K562 (cell line): Measurements from ENCODE around the gene C5orf47. TPM values are rescaled to one million over a fixed set of nuclear protein-coding genes. Genes with fewer than 3 reads are reported as not detected.
A peak's percentile ranks its signal among the peaks of the same experiment; 100 is the strongest.

Experiments used
- ATAC-seq: fragments of 200-7000 bp; cut with Tn5 transposase; 3 replicates; pipeline ENCODE4 v1.9.1; 2020; ENCODE audit warnings: moderate library complexity
- BruUV-seq: library from RNA; stranded (reverse); fragments of 400-500 nt; replicated peaks from 2 replicates; lab custom pipeline; 2021; lab: Mats Ljungman, UMichigan
- CTCF ChIA-PET: fragments of 300-600 bp; formaldehyde crosslinking; extraction: SDS; loops from one replicate; lab custom pipeline; 2021; ENCODE audit warnings: low intra/inter-chr PET ratio; lab: Yijun Ruan, JAX
- POLR2A ChIA-PET: fragments of 300-600, 350-650 bp; sonication (Branson Sonifier 250); formaldehyde crosslinking; extraction: SDS; loops from one replicate; lab custom pipeline; 2021; ENCODE audit warnings: antibody characterized with exemption, inconsistent platforms; lab: Yijun Ruan, JAX
- DNase-seq, 4 experiments: peaks; one replicate each; pipeline versions ENCODE4 v3.0.0 to v3.0.0-alpha.2; 2011 to 2018; ENCODE audit warnings: low spot score in 3 of 4, mixed read lengths in 3 of 4; ENCODE audit errors: extremely low read depth in 1 of 4
- FAIRE-seq: peaks from 2 replicates; lab custom pipeline; 2011; peaks lifted over from hg19 to GRCh38; lab: Jason Lieb, UNC
- H2AFZ ChIP-seq: 2 replicates; pipeline ENCODE4 v1.6.0; 2011; ENCODE audit warnings: low read depth, low read length, control low read depth, inconsistent platforms
- H3K27ac ChIP-seq: fragments of 200-600 bp; 3 replicates; pipeline ENCODE4 v1.8.0; 2011; ENCODE audit warnings: low read depth, mild to moderate bottlenecking, control low read depth, inconsistent platforms, low read length, moderate library complexity, mixed read lengths; ENCODE audit errors: extremely low read depth
- H3K27me3 ChIP-seq, 2 experiments: fragments of 300-600 bp in 1 of 2; 2 replicates in 1 of 2; 3 replicates in 1 of 2; pipeline versions ENCODE4 v1.6.0 to v1.8.0; 2011; ENCODE audit warnings: inconsistent platforms in 2 of 2, low read length in 2 of 2, mild to moderate bottlenecking in 1 of 2, mixed read lengths in 1 of 2, moderate library complexity in 1 of 2; ENCODE audit not compliant: control insufficient read depth in 2 of 2, insufficient read depth in 2 of 2
- H3K36me3 ChIP-seq: fragments of 300-600 bp; 3 replicates; pipeline ENCODE4 v1.8.0; 2011; ENCODE audit warnings: mild to moderate bottlenecking, low read length, inconsistent platforms; ENCODE audit not compliant: control insufficient read depth, insufficient read depth
- H3K4me1 ChIP-seq, 2 experiments: fragments of 200-600 bp in 1 of 2; replicated peaks in 1 of 2; 2 replicates in 1 of 2; 3 replicates in 1 of 2; pipeline versions ENCODE4 v1.5.1 to v1.8.0; 2011; ENCODE audit warnings: inconsistent platforms in 2 of 2, low read length in 2 of 2, mild to moderate bottlenecking in 1 of 2, mixed read lengths in 1 of 2, moderate library complexity in 1 of 2; ENCODE audit not compliant: control insufficient read depth in 2 of 2, insufficient read depth in 2 of 2
- H3K4me2 ChIP-seq: 2 replicates; pipeline ENCODE4 v1.6.1; 2011; ENCODE audit warnings: low read length, control low read depth, inconsistent platforms, mixed read lengths; ENCODE audit not compliant: insufficient read depth
- H3K4me3 ChIP-seq: fragments of 200-600 bp; sonication (generic), shearing (Covaris generic); 2 replicates; pipeline ENCODE4 v1.5.1; 2016; ENCODE audit warnings: control low read depth, inconsistent platforms
- H3K79me2 ChIP-seq: fragments of 200-600 bp; 3 replicates; pipeline ENCODE4 v1.8.0; 2011; ENCODE audit warnings: low read length, inconsistent platforms; ENCODE audit not compliant: control insufficient read depth, insufficient read depth
- H3K9ac ChIP-seq, 2 experiments: 2 replicates each; pipeline versions ENCODE4 v1.6.0 to v1.6.1; 2011; ENCODE audit warnings: low read depth in 2 of 2, low read length in 2 of 2, control low read depth in 1 of 2, inconsistent platforms in 1 of 2, mild to moderate bottlenecking in 1 of 2, mixed read lengths in 1 of 2; ENCODE audit not compliant: insufficient read depth in 1 of 2
- H3K9me1 ChIP-seq: one replicate; pipeline ENCODE4 v1.6.0; 2011; ENCODE audit warnings: inconsistent platforms, mild to moderate bottlenecking, low read length, moderate library complexity; ENCODE audit not compliant: control insufficient read depth, insufficient read depth
- H3K9me3 ChIP-seq: replicated peaks from 2 replicates; pipeline ENCODE4 v1.5.1; 2011; ENCODE audit warnings: low read depth, low read length, inconsistent platforms; ENCODE audit not compliant: control insufficient read depth, insufficient read depth
- H4K20me1 ChIP-seq: replicated peaks from 2 replicates; pipeline ENCODE4 v1.6.1; 2011; ENCODE audit warnings: low read length, inconsistent platforms, mixed read lengths; ENCODE audit not compliant: control insufficient read depth, insufficient read depth
- ELF1 ChIP-seq: fragments of 200-800 bp; sonication (Bioruptor generic); IDR thresholded peaks from 2 replicates; pipeline ENCODE4 v1.6.1; 2016; ENCODE audit warnings: missing genetic modification characterization, missing compliant biosample characterization
- FOXA1 ChIP-seq: fragments of 450-650 bp; IDR thresholded peaks from 2 replicates; pipeline ENCODE4 v1.6.1; 2016; ENCODE audit warnings: mild to moderate bottlenecking, borderline replicate concordance
- MCM2 ChIP-seq: fragments of 450-650 bp; IDR thresholded peaks from 2 replicates; pipeline ENCODE4 v1.6.1; 2017; ENCODE audit warnings: low read depth, mild to moderate bottlenecking
- RBM17 ChIP-seq: fragments of 200-400 bp; formaldehyde crosslinking; IDR thresholded peaks from 2 replicates; pipeline ENCODE4 v1.6.1; 2017; ENCODE audit warnings: low read depth, mild to moderate bottlenecking, low read length, borderline replicate concordance
- TEAD4 ChIP-seq, 2 experiments: sonication (generic) in 1 of 2; formaldehyde crosslinking in 1 of 2; IDR thresholded peaks; 2 replicates each; pipeline versions ENCODE4 v1.6.1 to v1.8.0; 2012 to 2022; ENCODE audit warnings: borderline replicate concordance in 1 of 2, inconsistent platforms in 1 of 2, low read length in 1 of 2, mild to moderate bottlenecking in 1 of 2, missing genetic modification reagents in 1 of 2
- USF2 ChIP-seq: sonication (generic); formaldehyde crosslinking; IDR thresholded peaks from 2 replicates; pipeline ENCODE4 v1.5.0; 2020; ENCODE audit warnings: missing genetic modification reagents
- ZC3H4 ChIP-seq: sonication (generic); formaldehyde crosslinking; IDR thresholded peaks from 2 replicates; pipeline ENCODE4 v1.9.0; 2021; ENCODE audit warnings: missing genetic modification reagents, borderline replicate concordance
- ZNF589 ChIP-seq: fragments of 200-800 bp; sonication (Bioruptor generic); IDR thresholded peaks from 2 replicates; pipeline ENCODE4 v1.6.1; 2016; ENCODE audit warnings: low read depth, missing genetic modification characterization, missing compliant biosample characterization
- ZNF699 ChIP-seq: fragments of 250-450 bp; sonication (Bioruptor Pico); IDR thresholded peaks from 2 replicates; pipeline ENCODE4 v1.8.0; 2021; ENCODE audit warnings: mild to moderate bottlenecking, moderate library complexity; ENCODE audit not compliant: insufficient replicate concordance
- WGBS: fragments of 100-300 bp; shearing (Covaris generic); methylation state at CpG from one replicate; pipeline ENCODE4 v1.1.6; 2016; ENCODE audit warnings: low coverage, mixed read lengths; ENCODE audit not compliant: insufficient coverage; ENCODE audit errors: missing lambda C conversion rate; 5-methylcytosine and 5-hydroxymethylcytosine counted together
- in situ Hi-C: fragments of 300-500 bp; cut with MboI; formaldehyde crosslinking; loops from 4 replicates; pipeline ENCODE4 v1.15.0; 2018; ENCODE audit warnings: inconsistent platforms, mixed read lengths
- intact Hi-C: fragments of 100-400 bp; cut with micrococcal nuclease; formaldehyde crosslinking; loops from 2 replicates; pipeline ENCODE4 v1.14.2; 2022
- polyA plus RNA-seq, 8 experiments: library from polyadenylated mRNA; depleted of rRNA in 4 of 8; stranded (reverse) in 5 of 8; unstranded in 3 of 8; fragments of >200 nt; fragmentation: Nextera tagmentation in 2 of 8; fragmentation: Illumina TruSeq in 1 of 8; extraction: Ambion mirVana in 2 of 8; extraction: Trizol in 1 of 8; gene quantifications; 2 replicates each; pipeline versions ENCODE4 v1.2.1 to v1.2.3, GENCODE V29; 2011 to 2014; ENCODE audit warnings: inconsistent platforms in 1 of 8, missing spikeins in 1 of 8
- total RNA-seq, 7 experiments: library from RNA; depleted of rRNA in 6 of 7; stranded (reverse); fragments of >200 nt in 6 of 7; fragmentation: Illumina TruSeq in 2 of 7; extraction: Trizol in 2 of 7; gene quantifications; 2 replicates each; pipeline versions ENCODE4 v1.2.1 to v1.2.3, GENCODE V29; 2011 to 2021; ENCODE audit warnings: low replicate concordance in 1 of 7
- TF ChIP-seq, protein P1 (sequence below): fragments of 250-450 bp; sonication (Bioruptor Pico); IDR thresholded peaks from 2 replicates; pipeline ENCODE4 v1.5.0; 2021

The C5orf47 gene
- total and polyA plus RNA-seq, 9 of the 15 experiments (the other 6 are each of a cell fraction or from before 2014, with no cell fraction given): 0.08 TPM; not detected in 8

DNA sequence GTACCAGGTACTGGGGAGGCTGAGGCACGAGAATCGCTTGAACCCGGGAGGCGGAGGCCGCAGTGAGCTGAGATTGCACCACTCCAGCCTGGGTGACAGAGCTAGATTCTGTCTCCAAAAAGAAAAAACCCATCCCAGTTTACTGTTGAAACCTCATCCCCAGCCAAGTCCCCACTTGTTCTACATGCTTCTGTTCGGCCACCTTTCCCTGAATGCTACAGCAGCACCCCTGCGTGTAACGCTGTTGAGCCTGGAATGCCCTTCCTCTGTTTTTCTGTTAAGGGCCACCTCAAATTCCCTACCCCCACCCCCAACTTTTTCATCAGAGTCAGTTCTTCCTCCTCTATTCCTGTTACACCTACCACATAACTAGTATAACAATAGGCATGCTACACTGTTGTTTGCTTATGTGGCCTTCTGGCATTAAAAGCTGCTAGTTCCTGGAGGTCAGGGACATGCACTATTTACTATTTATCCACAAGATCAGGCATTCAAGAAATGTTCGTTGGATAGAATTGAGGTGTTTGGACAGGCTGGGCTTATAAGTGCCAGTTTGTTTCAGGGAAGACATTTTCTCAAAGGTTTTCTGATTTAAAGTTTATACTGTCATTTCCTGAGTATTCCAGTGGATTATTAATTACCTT lies 47.1 kb upstream of the C5orf47 start:
- no peak overlapping the region for H3K4me2 ChIP-seq
- CTCF ChIA-PET: no interaction called here
- H2AFZ ChIP-seq: no peak overlapping the region
- peaks cover 30% of the 10 kb centered on the region for H3K36me3 ChIP-seq
- H3K27me3 ChIP-seq: no peaks in the 10 kb centered on the region
- no peak for DNase-seq
- H4K20me1 ChIP-seq: no peaks in the 10 kb centered on the region
- in situ Hi-C loops (no loop called here), intact Hi-C loops (no loop called here)
- ATAC-seq: peak; percentile 38
- no peak overlapping the region for H3K27ac ChIP-seq
- no peak overlapping the region for H3K4me3 ChIP-seq
- TF ChIP-seq USF2 (CRISPR knock-in tag): no peak
- TF ChIP-seq FOXA1: no peak
- no peak for TF ChIP-seq ZNF589 (CRISPR knock-in tag)
- TF ChIP-seq ZC3H4 (CRISPR knock-in tag): no peak
- TF ChIP-seq ELF1: no peak
- no peak for TF ChIP-seq ZNF699 (CRISPR knock-in tag)
- TF ChIP-seq RBM17: no peak
- TF ChIP-seq, protein P1, sequence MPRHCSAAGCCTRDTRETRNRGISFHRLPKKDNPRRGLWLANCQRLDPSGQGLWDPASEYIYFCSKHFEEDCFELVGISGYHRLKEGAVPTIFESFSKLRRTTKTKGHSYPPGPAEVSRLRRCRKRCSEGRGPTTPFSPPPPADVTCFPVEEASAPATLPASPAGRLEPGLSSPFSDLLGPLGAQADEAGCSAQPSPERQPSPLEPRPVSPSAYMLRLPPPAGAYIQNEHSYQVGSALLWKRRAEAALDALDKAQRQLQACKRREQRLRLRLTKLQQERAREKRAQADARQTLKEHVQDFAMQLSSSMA (CRISPR knock-in tag): no peak
- no peak for TF ChIP-seq TEAD4 (IDR thresholded peaks at IDR 0.05; ENCODE audit: low read length)
- TF ChIP-seq TEAD4 (CRISPR knock-in tag; IDR thresholded peaks at IDR 0.05; ENCODE audit: borderline replicate concordance): no peak
- TF ChIP-seq MCM2: no peak
- TF ChIP-seq, all 486 proteins: peak for 0
- WGBS: 80% methylated on average over 7 of the region's 9 CpGs
- POLR2A ChIA-PET: interaction anchor here (0.7 to 1.3 kb wide), 3 partner anchors 21 to 297 kb away, joined by 3 to 4 read pairs (median 3); no protein-coding TSS in a partner anchor
- H3K9ac ChIP-seq: no peak overlapping the region
- no peak for FAIRE-seq
- H3K4me1 ChIP-seq: no peaks in the 10 kb centered on the region
- BruUV-seq: no TSS peak
- no peaks in the 10 kb centered on the region for H3K79me2 ChIP-seq
- no peaks in the 10 kb centered on the region for H3K9me1 ChIP-seq
- no peaks in the 10 kb centered on the region for H3K9me3 ChIP-seq
